ENCODE measurements around the gene AP5Z1. TPM values are rescaled to one million over a fixed set of nuclear protein-coding genes. Genes with fewer than 3 reads are reported as not detected.
A peak's percentile ranks its signal among the peaks of the same experiment; 100 is the strongest.

The AP5Z1 gene
- total RNA-seq, 4 donors from 2014 or later, result 12.9 to 40.2 (median 14.6) TPM

DNA sequence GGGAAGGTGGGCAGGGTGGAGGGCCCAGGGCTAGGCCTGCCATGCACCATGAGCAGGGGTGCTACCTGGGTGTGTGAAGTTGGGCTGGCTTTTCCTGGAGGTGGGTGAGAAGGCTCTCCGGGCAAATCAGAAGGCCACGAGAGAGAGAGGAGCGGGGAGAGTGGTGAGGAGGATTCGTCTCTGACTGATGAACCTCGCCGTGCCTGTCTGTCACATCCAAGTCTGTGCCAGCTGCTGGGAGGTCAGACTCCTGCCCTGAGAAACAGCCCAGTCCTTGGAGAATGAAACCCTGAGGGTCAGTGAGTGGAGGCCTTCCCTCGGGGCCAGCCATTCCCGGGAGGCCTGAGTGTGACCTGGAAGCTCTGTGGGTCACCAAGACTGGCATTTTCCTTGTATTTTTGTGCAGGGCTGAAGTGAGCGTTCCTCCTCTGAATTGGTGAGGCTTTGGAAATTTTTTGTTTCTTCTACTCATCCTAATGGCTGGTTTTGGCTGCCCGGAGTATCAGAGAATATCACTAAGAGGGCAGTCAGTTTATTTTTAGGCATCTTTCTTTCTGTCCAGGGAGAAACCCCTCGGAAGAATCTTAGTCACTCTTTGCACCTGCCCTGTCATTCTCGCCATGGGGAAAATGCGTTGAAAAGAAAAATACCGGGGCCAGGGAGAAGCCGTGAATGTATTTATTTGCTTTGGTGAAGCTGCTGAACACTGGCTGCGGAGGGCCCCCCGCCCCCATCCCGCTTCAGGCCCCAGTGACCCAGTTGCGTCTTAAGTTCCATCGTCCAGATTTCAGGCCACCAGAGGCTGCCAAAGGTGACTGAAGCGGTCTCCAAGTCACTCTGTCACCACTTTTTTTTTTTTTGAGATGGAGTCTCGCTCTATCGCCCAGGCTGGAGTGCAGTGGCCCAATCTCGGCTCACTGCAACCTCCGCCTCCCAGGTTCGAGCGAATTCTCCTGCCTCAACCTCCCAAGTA is 6.5 kb upstream of the AP5Z1 start:
- H3K27ac ChIP-seq, result peak overlapping the region; percentile 67 to 95
- no peaks in the 10 kb centered on the region for H3K9me3 ChIP-seq
- H3K27me3 ChIP-seq, result no peaks in the 10 kb centered on the region
- intact Hi-C loops (cut with DNase I; ENCODE audit: low total_unique reads), result no loop called here
- DNase-seq, result no peak
- peak overlapping the region; percentile 15 to 19 for H3K4me3 ChIP-seq
- TF ChIP-seq, protein P1, sequence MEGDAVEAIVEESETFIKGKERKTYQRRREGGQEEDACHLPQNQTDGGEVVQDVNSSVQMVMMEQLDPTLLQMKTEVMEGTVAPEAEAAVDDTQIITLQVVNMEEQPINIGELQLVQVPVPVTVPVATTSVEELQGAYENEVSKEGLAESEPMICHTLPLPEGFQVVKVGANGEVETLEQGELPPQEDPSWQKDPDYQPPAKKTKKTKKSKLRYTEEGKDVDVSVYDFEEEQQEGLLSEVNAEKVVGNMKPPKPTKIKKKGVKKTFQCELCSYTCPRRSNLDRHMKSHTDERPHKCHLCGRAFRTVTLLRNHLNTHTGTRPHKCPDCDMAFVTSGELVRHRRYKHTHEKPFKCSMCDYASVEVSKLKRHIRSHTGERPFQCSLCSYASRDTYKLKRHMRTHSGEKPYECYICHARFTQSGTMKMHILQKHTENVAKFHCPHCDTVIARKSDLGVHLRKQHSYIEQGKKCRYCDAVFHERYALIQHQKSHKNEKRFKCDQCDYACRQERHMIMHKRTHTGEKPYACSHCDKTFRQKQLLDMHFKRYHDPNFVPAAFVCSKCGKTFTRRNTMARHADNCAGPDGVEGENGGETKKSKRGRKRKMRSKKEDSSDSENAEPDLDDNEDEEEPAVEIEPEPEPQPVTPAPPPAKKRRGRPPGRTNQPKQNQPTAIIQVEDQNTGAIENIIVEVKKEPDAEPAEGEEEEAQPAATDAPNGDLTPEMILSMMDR (IDR thresholded peaks at IDR 0.05), result no peak
- TF ChIP-seq POLR2A (IDR thresholded peaks at IDR 0.05), result no peak
- H3K36me3 ChIP-seq, result no peaks in the 10 kb centered on the region
- H3K4me1 ChIP-seq, result peaks cover 7 to 14% of the 10 kb centered on the region in 2 donors

GRCh38 chr7:4769761-4770160 is 5.7 kb upstream of the AP5Z1 start:
- Histone ChIP-seq H3K9me3 (no peaks in the 10 kb centered on the region), H3K27me3 (no peaks in the 10 kb centered on the region), H3K36me3 (no peaks in the 10 kb centered on the region), H3K27ac (peak overlapping the region; percentile 67 to 95), H3K4me1 (peaks cover 7 to 12% of the 10 kb centered on the region in 2 donors), H3K4me3 (no peak overlapping the region)
- intact Hi-C loops (cut with DNase I; ENCODE audit: low total_unique reads), result no loop called here
- TF ChIP-seq POLR2A (IDR thresholded peaks at IDR 0.05), result no peak
- TF ChIP-seq, protein P1 (IDR thresholded peaks at IDR 0.05), result no peak
- DNase-seq, result no peak

GRCh38 chr7:4770886-4771285 is 4.5 kb upstream of the AP5Z1 start:
- intact Hi-C loops (cut with DNase I; ENCODE audit: low total_unique reads), result no loop called here

GRCh38 chr7:4771737-4772136 is 3.7 kb upstream of the AP5Z1 start:
- H3K27me3 ChIP-seq, result no peaks in the 10 kb centered on the region
- no peak for DNase-seq
- peaks cover 0 to 7% of the 10 kb centered on the region in 2 donors for H3K4me1 ChIP-seq
- peak overlapping the region in 1 of 2 donors; percentile 35 for H3K27ac ChIP-seq
- H3K9me3 ChIP-seq, result no peaks in the 10 kb centered on the region
- intact Hi-C loops (cut with DNase I; ENCODE audit: low total_unique reads), result no loop called here
- no peaks in the 10 kb centered on the region for H3K36me3 ChIP-seq
- no peak overlapping the region for H3K4me3 ChIP-seq
- TF ChIP-seq, protein P1 (IDR thresholded peaks at IDR 0.05), result no peak
- TF ChIP-seq POLR2A (IDR thresholded peaks at IDR 0.05), result no peak

More at GRCh38 chr7:4770886-4771285, 4.5 kb upstream of the AP5Z1 start:
- TF ChIP-seq POLR2A (IDR thresholded peaks at IDR 0.05), result no peak
- TF ChIP-seq, protein P1 (IDR thresholded peaks at IDR 0.05), result no peak
- H3K9me3 ChIP-seq, result no peaks in the 10 kb centered on the region
- no peaks in the 10 kb centered on the region for H3K27me3 ChIP-seq
- no peak overlapping the region for H3K4me3 ChIP-seq
- H3K36me3 ChIP-seq, result no peaks in the 10 kb centered on the region
- DNase-seq, result no peak
- H3K4me1 ChIP-seq, result peaks cover under 1 to 7% of the 10 kb centered on the region in 2 donors
- H3K27ac ChIP-seq, result peak overlapping the region; percentile 67 to 95

DNA sequence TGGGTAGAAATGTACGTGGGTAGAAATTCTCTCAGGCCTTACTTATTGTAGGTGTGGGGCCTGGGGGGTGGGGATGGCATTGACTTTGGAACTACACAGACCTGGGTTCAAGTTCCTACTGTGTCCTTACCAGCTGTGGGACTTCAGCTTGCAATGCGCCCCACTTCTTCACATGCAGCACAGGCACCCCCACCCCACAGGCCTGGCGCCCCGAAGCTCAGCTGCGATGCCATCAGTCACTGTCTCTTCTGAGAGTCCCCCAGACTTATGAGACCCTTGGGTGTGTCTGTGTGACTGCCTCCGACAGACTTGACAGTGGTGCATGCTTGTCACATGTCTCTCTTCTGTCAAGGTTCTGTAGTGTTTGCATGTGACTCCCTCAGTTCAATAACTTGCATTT is 3.1 kb upstream of the AP5Z1 start:
- TF ChIP-seq POLR2A (IDR thresholded peaks at IDR 0.05), result no peak
- TF ChIP-seq, protein P1 (IDR thresholded peaks at IDR 0.05), result no peak
- Histone ChIP-seq H3K4me3 (no peak overlapping the region), H3K27ac (peak overlapping the region in 1 of 2 donors; percentile 35), H3K9me3 (no peaks in the 10 kb centered on the region), H3K36me3 (no peaks in the 10 kb centered on the region), H3K4me1 (peaks cover 0 to 7% of the 10 kb centered on the region in 2 donors), H3K27me3 (no peaks in the 10 kb centered on the region)
- DNase-seq, result no peak
- intact Hi-C loops (cut with DNase I; ENCODE audit: low total_unique reads), result no loop called here

Measured in uterus (tissue), 4 donors.